Measurements from ENCODE around the gene IER3. TPM values are rescaled to one million over a fixed set of nuclear protein-coding genes. Genes with fewer than 3 reads are reported as not detected.
A peak's percentile ranks its signal among the peaks of the same experiment; 100 is the strongest.

IER3 gene
- total and polyA plus RNA-seq, 9 of the 15 experiments (the other 6 are each of a cell fraction or from before 2014, with no cell fraction given), result 1.5 to 30.0 (median 11.5) TPM

DNA sequence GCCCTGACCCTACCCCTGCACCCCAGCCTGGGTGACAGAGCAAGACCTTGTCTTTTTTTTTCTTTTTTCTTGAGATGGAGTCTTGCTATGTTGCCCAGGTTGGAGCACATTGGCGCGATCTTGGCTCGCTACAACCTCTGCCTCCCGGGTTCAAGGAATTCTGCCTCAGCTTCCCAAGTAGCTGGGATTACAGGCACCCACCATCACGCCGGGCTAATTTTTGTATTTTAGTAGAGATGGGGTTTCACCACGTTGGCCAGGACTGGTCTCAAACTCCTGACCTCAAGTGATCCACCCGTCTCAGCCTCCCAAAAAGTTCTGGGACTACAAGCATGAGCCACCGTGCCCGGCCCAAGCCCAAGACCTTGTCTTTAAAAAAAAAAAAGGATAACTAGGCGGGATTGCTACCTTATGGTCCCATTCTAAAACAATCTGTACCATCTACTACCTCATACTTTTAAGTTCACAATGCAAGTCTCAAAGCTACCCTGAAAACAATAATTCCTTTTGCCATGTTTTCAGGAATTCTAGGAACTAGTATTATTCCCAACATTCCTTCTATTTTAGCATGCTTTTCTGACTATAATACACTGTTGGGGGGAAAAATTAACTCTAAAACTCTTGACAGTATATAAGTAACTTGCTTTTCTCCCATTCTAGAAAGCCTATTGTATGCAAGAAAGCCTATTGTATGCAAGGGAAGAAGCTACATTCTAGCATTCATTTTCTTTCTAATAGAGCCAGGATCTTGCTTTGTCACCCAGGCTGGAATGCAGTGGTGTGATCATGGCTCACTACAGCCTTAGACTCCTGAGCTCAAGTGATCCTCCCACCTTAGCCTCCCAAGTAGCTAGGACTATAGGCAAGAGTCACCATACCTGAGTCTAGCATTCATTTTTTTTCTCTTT is 17.6 kb downstream of the IER3 start:
- no peak overlapping the region for H3K4me3 ChIP-seq
- whole genome bisulfite sequencing (ENCODE audit: insufficient coverage, low coverage, missing lambda C conversion rate), result 83% methylated on average over 11 of the region's 11 CpGs
- no peak overlapping the region for H3K4me2 ChIP-seq (ENCODE audit: insufficient read depth, low read length)
- in situ Hi-C loops (cut with MboI), result loop anchor here (10.0 kb wide), 1 partner anchor 52 kb away; the partner anchor contains the start of gene DHX16
- FAIRE-seq (no peak), DNase-seq (ENCODE audit: extremely low read depth in 1 of 4, low spot score in 3 of 4) (no peak), ATAC-seq (no peak)
- BruUV-seq (replicated peaks), result no TSS peak
- no peak overlapping the region for H2AFZ ChIP-seq (ENCODE audit: low read depth, low read length)
- peaks cover 44% of the 10 kb centered on the region for H4K20me1 ChIP-seq (replicated peaks; ENCODE audit: control insufficient read depth, insufficient read depth, low read length)
- peaks cover 4% of the 10 kb centered on the region for H3K9me1 ChIP-seq (ENCODE audit: control insufficient read depth, insufficient read depth, low read length)
- H3K9me3 ChIP-seq (replicated peaks; ENCODE audit: control insufficient read depth, insufficient read depth, low read depth, low read length), result no peaks in the 10 kb centered on the region
- intact Hi-C loops (cut with micrococcal nuclease), result no loop called here
- peak overlapping the region; percentile 34; the same call in 1 of the 3 replicates for H3K27ac ChIP-seq (ENCODE audit: extremely low read depth, low read depth, low read length)
- peaks cover 14 to 24% of the 10 kb centered on the region in 2 experiments; a peak in 4 of 5 replicates for H3K4me1 ChIP-seq (replicated peaks in 1 of 2; ENCODE audit: control insufficient read depth in 2 of 2, insufficient read depth in 2 of 2, low read length in 2 of 2)
- no peak overlapping the region for H3K9ac ChIP-seq (ENCODE audit: insufficient read depth in 1 of 2, low read depth in 2 of 2, low read length in 2 of 2)
- H3K36me3 ChIP-seq (ENCODE audit: control insufficient read depth, insufficient read depth, low read length), result peaks cover 82% of the 10 kb centered on the region
- H3K27me3 ChIP-seq (ENCODE audit: control insufficient read depth in 2 of 2, insufficient read depth in 2 of 2, low read length in 2 of 2), result no peaks in the 10 kb centered on the region
- CTCF ChIA-PET (ENCODE audit: low intra/inter-chr PET ratio), result interaction anchor here (0.6 to 1.0 kb wide), 3 partner anchors 48 to 355 kb away, joined by 3 to 5 read pairs (median 3); no protein-coding TSS in a partner anchor
- POLR2A ChIA-PET, result interaction anchor here (0.6 to 6.1 kb wide), 17 partner anchors 7 to 361 kb away, joined by 3 to 50 read pairs (median 4); partner anchors contain the start of genes FLOT1, IER3, MDC1 and TUBB
- H3K79me2 ChIP-seq (ENCODE audit: control insufficient read depth, insufficient read depth, low read length), result peaks cover 42% of the 10 kb centered on the region
- TF ChIP-seq, protein P1, sequence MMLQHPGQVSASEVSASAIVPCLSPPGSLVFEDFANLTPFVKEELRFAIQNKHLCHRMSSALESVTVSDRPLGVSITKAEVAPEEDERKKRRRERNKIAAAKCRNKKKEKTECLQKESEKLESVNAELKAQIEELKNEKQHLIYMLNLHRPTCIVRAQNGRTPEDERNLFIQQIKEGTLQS (IDR thresholded peaks at IDR 0.05), result no peak
- TF ChIP-seq, protein P1 (CRISPR knock-in tag; conservative IDR thresholded peaks at IDR 0.05), result no peak
- TF ChIP-seq RBM22 (IDR thresholded peaks at IDR 0.05; ENCODE audit: low read depth, low read length, poor library complexity, severe bottlenecking), result peak; percentile 34
- TF ChIP-seq, protein P2, sequence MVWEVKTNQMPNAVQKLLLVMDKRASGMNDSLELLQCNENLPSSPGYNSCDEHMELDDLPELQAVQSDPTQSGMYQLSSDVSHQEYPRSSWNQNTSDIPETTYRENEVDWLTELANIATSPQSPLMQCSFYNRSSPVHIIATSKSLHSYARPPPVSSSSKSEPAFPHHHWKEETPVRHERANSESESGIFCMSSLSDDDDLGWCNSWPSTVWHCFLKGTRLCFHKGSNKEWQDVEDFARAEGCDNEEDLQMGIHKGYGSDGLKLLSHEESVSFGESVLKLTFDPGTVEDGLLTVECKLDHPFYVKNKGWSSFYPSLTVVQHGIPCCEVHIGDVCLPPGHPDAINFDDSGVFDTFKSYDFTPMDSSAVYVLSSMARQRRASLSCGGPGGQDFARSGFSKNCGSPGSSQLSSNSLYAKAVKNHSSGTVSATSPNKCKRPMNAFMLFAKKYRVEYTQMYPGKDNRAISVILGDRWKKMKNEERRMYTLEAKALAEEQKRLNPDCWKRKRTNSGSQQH (CRISPR knock-in tag; IDR thresholded peaks at IDR 0.05), result 0 out of 2 replicates have a peak, but pooled peaks have one; percentile 53
- TF ChIP-seq ERF (CRISPR knock-in tag; IDR thresholded peaks at IDR 0.05), result 0 out of 2 replicates have a peak, but pooled peaks have one; percentile 37
- TF ChIP-seq BHLHE40 (IDR thresholded peaks at IDR 0.05; ENCODE audit: low read length), result no peak
- peak; percentile 65; the same call in 1 of the 2 replicates for TF ChIP-seq POLR2A (conservative IDR thresholded peaks at IDR 0.05)
- peak; percentile 38; the same call in 1 of the 2 replicates for TF ChIP-seq RBFOX2 (IDR thresholded peaks at IDR 0.05; ENCODE audit: low read depth, low read length)
- peak; percentile 76 for TF ChIP-seq ZNF121 (CRISPR knock-in tag; conservative IDR thresholded peaks at IDR 0.05)
- TF ChIP-seq RFX5 (IDR thresholded peaks at IDR 0.05; ENCODE audit: low read depth, low read length), result no peak
- no peak for TF ChIP-seq ZNF707 (CRISPR knock-in tag; conservative IDR thresholded peaks at IDR 0.05)
- TF ChIP-seq ZBTB49 (CRISPR knock-in tag; IDR thresholded peaks at IDR 0.05; ENCODE audit: borderline replicate concordance), result no peak
- TF ChIP-seq POLR2G (IDR thresholded peaks at IDR 0.05; ENCODE audit: low read depth, low read length), result peak; percentile 65
